HCT116 (cell line): ENCODE data around the gene FGF19. TPM values are rescaled to one million over a fixed set of nuclear protein-coding genes. Genes with fewer than 3 reads are reported as not detected.

Source experiments
- ATAC-seq: fragments of 200-7000 bp; cut with Tn5 transposase; 2 replicates; pipeline ENCODE4 v1.9.1; 2020; ENCODE audit warnings: mild to moderate bottlenecking, moderate library complexity
- BruUV-seq: library from RNA; stranded (reverse); fragments of 400-500 nt; replicated peaks from 2 replicates; lab custom pipeline; 2021; lab: Mats Ljungman, UMichigan
- CTCF ChIA-PET: fragments of 300-600 bp; sonication (Branson Sonifier 250); formaldehyde crosslinking; loops from one replicate; lab custom pipeline; 2021; ENCODE audit warnings: antibody characterized with exemption; lab: Charles Lee
- POLR2A ChIA-PET: fragments of 300-600, 350-600 bp; sonication (Branson Sonifier 250); formaldehyde crosslinking; loops from one replicate; lab custom pipeline; 2021; ENCODE audit warnings: antibody characterized with exemption; lab: Charles Lee
- RAD21 ChIA-PET, 2 experiments: fragments of 300-600 bp; sonication (Branson Sonifier 250); formaldehyde crosslinking; loops; one replicate each; lab custom pipeline; 2023; ENCODE audit warnings: low total read pairs in 2 of 2; ENCODE audit not compliant: uncharacterized antibody in 2 of 2, unreplicated experiment in 2 of 2, low non-redundant PET in 1 of 2; lab: Charles Lee
- DNase-seq: peaks from one replicate; pipeline ENCODE4 v3.0.0-alpha.2; 2010; ENCODE audit warnings: low read depth, low spot score
- H2AFZ ChIP-seq: fragments of 200-600 bp; shearing (Covaris generic), sonication (generic); 2 replicates; pipeline ENCODE4 v1.6.1; 2017; ENCODE audit warnings: low read depth, mixed run types, mixed read lengths, antibody characterized with exemption, low read length; ENCODE audit not compliant: poor library complexity, severe bottlenecking
- H3K27ac ChIP-seq: 2 replicates; pipeline ENCODE4 v1.5.1; 2012; ENCODE audit warnings: low read depth, low read length
- H3K27me3 ChIP-seq: fragments of 200-600 bp; sonication (generic); 2 replicates; pipeline ENCODE4 v1.6.1; 2016; ENCODE audit warnings: mixed run types, low read length, mixed read lengths; ENCODE audit not compliant: insufficient read depth
- H3K36me3 ChIP-seq, 2 experiments: fragments of 200-500 bp in 1 of 2; fragments of 200-600 bp in 1 of 2; sonication (Bioruptor generic) in 1 of 2; sonication (generic) in 1 of 2; 2 replicates each; pipeline versions ENCODE4 v1.5.1 to v1.6.1; 2014 to 2016; ENCODE audit warnings: low read length in 2 of 2, inconsistent platforms in 1 of 2, mixed read lengths in 1 of 2, mixed run types in 1 of 2; ENCODE audit not compliant: insufficient read depth in 2 of 2, control insufficient read depth in 1 of 2
- H3K4me1 ChIP-seq, 2 experiments: fragments of 200-600 bp in 1 of 2; sonication (generic) in 1 of 2; 2 replicates each; pipeline versions ENCODE4 v1.5.1 to v1.6.1; 2012 to 2017; ENCODE audit warnings: low read length in 2 of 2, inconsistent platforms in 1 of 2, mild to moderate bottlenecking in 1 of 2, mixed read lengths in 1 of 2, mixed run types in 1 of 2, moderate library complexity in 1 of 2; ENCODE audit not compliant: insufficient read depth in 2 of 2, control insufficient read depth in 1 of 2
- H3K4me2 ChIP-seq: fragments of 200-600 bp; sonication (generic); 2 replicates; pipeline ENCODE4 v1.6.1; 2017; ENCODE audit warnings: mixed run types, low read length, mixed read lengths
- H3K4me3 ChIP-seq, 2 experiments: fragments of 200-600 bp in 1 of 2; sonication (generic) in 1 of 2; replicated peaks in 1 of 2; 2 replicates each; pipeline ENCODE4 v1.5.1; 2011 to 2016; ENCODE audit warnings: low read length in 2 of 2, control low read depth in 1 of 2, low read depth in 1 of 2, mild to moderate bottlenecking in 1 of 2, mixed read lengths in 1 of 2, mixed run types in 1 of 2
- H3K79me2 ChIP-seq: fragments of 200-600 bp; sonication (generic); 2 replicates; pipeline ENCODE4 v1.6.1; 2017; ENCODE audit warnings: mild to moderate bottlenecking, mixed run types, low read length, moderate library complexity, mixed read lengths; ENCODE audit not compliant: insufficient read depth
- H3K9ac ChIP-seq: fragments of 200-600 bp; sonication (generic); 2 replicates; pipeline ENCODE4 v1.6.1; 2016; ENCODE audit warnings: low read length, mixed read lengths
- H3K9me2 ChIP-seq: fragments of 200-600 bp; sonication (generic), shearing (Covaris generic); 2 replicates; pipeline ENCODE4 v1.6.1; 2017; ENCODE audit warnings: mixed run types, mild to moderate bottlenecking, moderate library complexity; ENCODE audit not compliant: insufficient read depth
- H3K9me3 ChIP-seq, 2 experiments: fragments of 200-500 bp in 1 of 2; fragments of 200-600 bp in 1 of 2; sonication (Bioruptor generic) in 1 of 2; sonication (generic) in 1 of 2; 2 replicates each; pipeline ENCODE4 v1.6.1; 2014 to 2017; ENCODE audit warnings: low read length in 2 of 2, mixed read lengths in 2 of 2, inconsistent platforms in 1 of 2, low read depth in 1 of 2, mild to moderate bottlenecking in 1 of 2, mixed run types in 1 of 2, moderate library complexity in 1 of 2; ENCODE audit not compliant: control insufficient read depth in 1 of 2, insufficient read depth in 1 of 2
- H4K20me1 ChIP-seq: fragments of 200-600 bp; sonication (generic), shearing (Covaris generic); 2 replicates; pipeline ENCODE4 v1.6.1; 2017; ENCODE audit warnings: mixed run types, mild to moderate bottlenecking, moderate library complexity; ENCODE audit not compliant: insufficient read depth
- CBX3 ChIP-seq: IDR thresholded peaks from 2 replicates; pipeline ENCODE4 v1.6.1; 2012; ENCODE audit warnings: low read depth
- CTCF ChIP-seq, 3 experiments: fragments of 200-600 bp in 1 of 3; sonication (generic) in 1 of 3; IDR thresholded peaks in 2 of 3; conservative IDR thresholded peaks in 1 of 3; 2 replicates each; pipeline ENCODE4 v1.5.1; 2012 to 2017; ENCODE audit warnings: low read depth in 2 of 3, low read length in 2 of 3, antibody characterized with exemption in 1 of 3, borderline replicate concordance in 1 of 3, control low read depth in 1 of 3, mild to moderate bottlenecking in 1 of 3, mixed read lengths in 1 of 3, mixed run types in 1 of 3, moderate library complexity in 1 of 3; ENCODE audit not compliant: insufficient read depth in 1 of 3
- JUND ChIP-seq: IDR thresholded peaks from 2 replicates; pipeline ENCODE4 v1.6.1; 2012
- MAX ChIP-seq: IDR thresholded peaks from 2 replicates; pipeline ENCODE4 v1.6.1; 2012
- POLR2A ChIP-seq: IDR thresholded peaks from 2 replicates; pipeline ENCODE4 v1.7.0; 2011; ENCODE audit warnings: borderline replicate concordance; ENCODE audit not compliant: insufficient read depth, insufficient read length; ENCODE audit errors: extremely low read depth
- RAD21 ChIP-seq: IDR thresholded peaks from 2 replicates; pipeline ENCODE4 v1.6.1; 2012; ENCODE audit warnings: low read depth, mild to moderate bottlenecking
- ZFX ChIP-seq: fragments of 450-650 bp; IDR thresholded peaks from 2 replicates; pipeline ENCODE4 v1.6.1; 2017
- intact Hi-C: fragments of 100-400 bp; cut with micrococcal nuclease; formaldehyde crosslinking; loops from 2 replicates; pipeline ENCODE4 v1.10.0; 2022
- total RNA-seq: library from RNA; stranded (reverse); gene quantifications from one replicate; pipeline ENCODE4 v1.2.1, GENCODE V29; 2021; ENCODE audit not compliant: unreplicated experiment

FGF19 gene
- total RNA-seq, 1 experiment from 2014 or later: 37.5 TPM

- TF ChIP-seq ZFX (no peak), CBX3 (peak; percentile 70; the same call in 1 of the 2 replicates), MAX (no peak), RAD21 (peak; percentile 92), CTCF (IDR thresholded peaks at IDR 0.05 in 2 of 3, conservative IDR thresholded peaks at IDR 0.05 in 1 of 3; ENCODE audit: borderline replicate concordance in 1 of 3, insufficient read depth in 1 of 3, low read depth in 2 of 3, low read length in 2 of 3) (peak; percentile 56 to 73 (median 71); a peak in 5 of 6 replicates), POLR2A (no peak), JUND (no peak)
- ATAC-seq: peak; percentile 78
- POLR2A ChIA-PET: interaction anchor here (1.3 kb wide), 1 partner anchor 28 kb away, joined by 5 read pairs; no protein-coding TSS in a partner anchor
- no peaks in the 10 kb centered on the region for H4K20me1 ChIP-seq
- intact Hi-C loops: loop anchor here (1.0 kb wide), 1 partner anchor 583 kb away; no protein-coding TSS in a partner anchor
- no peak overlapping the region for H3K4me2 ChIP-seq
- H3K9me2 ChIP-seq: no peaks in the 10 kb centered on the region
- no peak overlapping the region for H3K9ac ChIP-seq
- no peaks in the 10 kb centered on the region for H3K36me3 ChIP-seq
- peaks cover 11 to 45% of the 10 kb centered on the region in 2 experiments; a peak in 3 of 4 replicates for H3K4me1 ChIP-seq
- no TSS peak for BruUV-seq
- H3K27ac ChIP-seq: no peak overlapping the region
- peaks cover 0 to 7% of the 10 kb centered on the region in 2 experiments; a peak in 1 of 4 replicates for H3K9me3 ChIP-seq
- CTCF ChIA-PET: interaction anchor here (0.6 to 1.6 kb wide), 15 partner anchors 9 to 582 kb away, joined by 3 to 16 read pairs (median 4); partner anchors contain the start of genes LTO1 and MYEOV
- no peak overlapping the region for H3K4me3 ChIP-seq
- DNase-seq: no peak
- peak overlapping the region; percentile 66 for H2AFZ ChIP-seq
- no peaks in the 10 kb centered on the region for H3K27me3 ChIP-seq
- RAD21 ChIA-PET: interaction anchor here (0.7 to 1.1 kb wide), 6 partner anchors 9 to 583 kb away, joined by 3 to 5 read pairs (median 3); partner anchors contain the start of gene LTO1 (in 1 of the 2)
- H3K79me2 ChIP-seq: no peaks in the 10 kb centered on the region
These were observed 20.0 kb downstream of the FGF19 start for GRCh38 chr11:69683764-69684333.
